ENCODE measurements around the gene TMPRSS11E.
A peak's percentile ranks its signal among the peaks of the same experiment; 100 is the strongest.
"Not testable (repeated sequence)": the region's sequence is repeated elsewhere in the genome, so short reads cannot be mapped to it uniquely, and the experiment has no call there.

TMPRSS11E gene

GRCh38 chr4:68447201-68447600 lies at the start of gene TMPRSS11E:
TMPRSS11E (plus strand) TSS chr4:68447463; CDS start chr4:68447513, 50 bp downstream.
- DNase-seq: peak; percentile 28

- no peak for DNase-seq
Observed at GRCh38 chr4:68399306-68399705, 48.0 kb upstream of the TMPRSS11E start.

GRCh38 chr4:68401231-68401630 lies 46.0 kb upstream of the TMPRSS11E start:
- no peak for DNase-seq

- DNase-seq: no peak
Observed at GRCh38 chr4:68404153-68404552, 43.1 kb upstream of the TMPRSS11E start.

GRCh38 chr4:68405718-68406478 lies 41.4 kb upstream of the TMPRSS11E start:
- DNase-seq: not testable (repeated sequence)

GRCh38 chr4:68406479-68406859 lies 40.8 kb upstream of the TMPRSS11E start:
- DNase-seq: no peak

GRCh38 chr4:68407015-68407867 lies 40.0 kb upstream of the TMPRSS11E start:
- DNase-seq: not testable (repeated sequence)

- DNase-seq: no peak
Observed at GRCh38 chr4:68407868-68408190, 39.4 kb upstream of the TMPRSS11E start.

- no peak for DNase-seq
Observed at GRCh38 chr4:68410149-68410548, 37.1 kb upstream of the TMPRSS11E start.

GRCh38 chr4:68410643-68411042 lies 36.6 kb upstream of the TMPRSS11E start:
- DNase-seq: no peak

GRCh38 chr4:68412031-68412430 lies 35.2 kb upstream of the TMPRSS11E start:
- not testable (repeated sequence) for DNase-seq

- no peak for DNase-seq
Observed at GRCh38 chr4:68416591-68416990, 30.7 kb upstream of the TMPRSS11E start.

- no peak for DNase-seq
Observed at GRCh38 chr4:68426516-68426915, 20.7 kb upstream of the TMPRSS11E start.

GRCh38 chr4:68430337-68430736 lies 16.9 kb upstream of the TMPRSS11E start:
- no peak for DNase-seq

- DNase-seq: no peak
Observed at GRCh38 chr4:68432320-68432719, 14.9 kb upstream of the TMPRSS11E start.

- no peak for DNase-seq
Observed at GRCh38 chr4:68433582-68433981, 13.7 kb upstream of the TMPRSS11E start.

- DNase-seq: no peak
Observed at GRCh38 chr4:68434277-68434676, 13.0 kb upstream of the TMPRSS11E start.

GRCh38 chr4:68434836-68435235 lies 12.4 kb upstream of the TMPRSS11E start:
- DNase-seq: no peak

GRCh38 chr4:68445111-68445510 lies 2.2 kb upstream of the TMPRSS11E start:
- no peak for DNase-seq

GRCh38 chr4:68451246-68452211 lies 4.3 kb downstream of the TMPRSS11E start:
- no peak for DNase-seq

- no peak for DNase-seq
Observed at GRCh38 chr4:68460085-68460484, 12.8 kb downstream of the TMPRSS11E start.

GRCh38 chr4:68461790-68462189 lies 14.5 kb downstream of the TMPRSS11E start:
- DNase-seq: no peak

- DNase-seq: no peak
Observed at GRCh38 chr4:68462691-68463090, 15.4 kb downstream of the TMPRSS11E start.
